ENCODE measurements around the gene BCAS3.
A peak's percentile ranks its signal among the peaks of the same experiment; 100 is the strongest.

The BCAS3 gene

DNA sequence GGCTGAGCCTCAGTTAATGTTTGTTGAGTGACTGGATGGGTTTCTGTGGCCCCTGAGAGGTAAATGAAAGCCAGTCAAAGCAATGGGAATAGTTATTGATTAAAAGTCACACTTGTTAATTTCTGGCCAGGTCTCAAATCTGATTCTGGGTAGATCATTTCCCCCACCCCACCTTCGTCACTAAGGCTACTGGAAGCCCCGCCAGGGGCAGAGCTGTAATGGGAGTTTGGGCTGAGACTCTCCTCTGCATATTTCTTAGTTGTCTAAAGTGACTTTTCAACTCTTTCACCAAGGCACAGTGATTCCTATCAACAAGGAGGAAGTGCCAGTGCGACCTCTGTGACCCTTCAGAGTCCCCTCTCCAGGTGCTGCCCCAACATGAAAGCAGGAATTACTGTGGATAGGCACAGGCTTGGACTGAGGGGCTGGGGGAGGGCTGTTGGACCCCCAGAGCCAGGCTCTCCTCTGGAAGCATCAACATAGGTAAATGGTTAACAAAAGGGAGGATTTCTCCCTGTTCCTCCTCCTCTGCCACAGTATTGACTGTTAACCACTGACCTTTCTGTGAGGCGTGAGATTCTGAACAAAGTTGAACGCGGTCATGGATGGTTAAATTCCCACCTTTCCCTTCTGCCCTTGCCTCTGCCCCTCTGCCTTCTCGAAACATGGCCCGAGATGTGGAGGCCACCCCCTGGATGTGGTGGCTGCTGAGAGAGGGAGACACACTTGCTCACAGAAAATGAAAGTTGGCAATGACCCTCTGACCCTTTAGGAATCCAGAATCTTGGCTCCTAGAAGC is 701.2 kb downstream of the BCAS3 start:
- DNase-seq: no peak

DNA sequence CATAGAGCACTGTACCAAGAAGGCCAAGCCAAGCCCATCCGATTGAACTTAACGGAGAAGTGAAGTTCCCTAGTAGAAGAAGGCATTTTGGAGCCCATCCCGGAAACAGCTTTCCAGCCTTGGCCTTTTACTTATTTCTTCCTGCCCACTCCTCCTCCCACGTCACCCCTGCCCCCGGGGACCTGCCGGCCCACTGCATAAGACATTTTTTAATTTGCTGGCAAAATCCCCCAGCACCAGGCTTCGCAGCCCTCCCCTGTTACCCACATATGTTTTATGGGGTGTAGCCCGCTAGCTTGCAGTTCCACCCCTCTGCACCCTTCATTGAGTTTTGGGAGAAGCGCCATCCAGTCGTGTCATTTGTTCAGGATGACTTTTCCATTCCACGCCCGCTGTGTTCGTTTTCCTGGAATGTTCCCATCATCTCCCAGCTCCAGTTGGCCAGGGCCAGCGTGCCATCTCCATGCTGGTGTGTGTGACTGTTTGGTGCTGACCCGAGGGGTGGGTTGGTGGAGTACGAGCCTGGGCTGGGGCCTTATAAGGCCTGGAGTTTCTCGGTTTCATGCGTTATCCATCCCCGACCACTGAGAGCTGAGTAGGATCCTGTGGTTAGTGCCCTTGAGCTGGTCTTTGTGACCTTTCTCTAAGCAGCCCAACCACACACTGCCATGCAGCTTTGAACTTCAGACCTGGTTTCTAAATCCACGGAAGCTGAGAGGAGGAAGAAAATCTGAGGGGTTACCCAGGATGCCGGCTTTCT is 702.0 kb downstream of the BCAS3 start:
- DNase-seq: no peak

DNA sequence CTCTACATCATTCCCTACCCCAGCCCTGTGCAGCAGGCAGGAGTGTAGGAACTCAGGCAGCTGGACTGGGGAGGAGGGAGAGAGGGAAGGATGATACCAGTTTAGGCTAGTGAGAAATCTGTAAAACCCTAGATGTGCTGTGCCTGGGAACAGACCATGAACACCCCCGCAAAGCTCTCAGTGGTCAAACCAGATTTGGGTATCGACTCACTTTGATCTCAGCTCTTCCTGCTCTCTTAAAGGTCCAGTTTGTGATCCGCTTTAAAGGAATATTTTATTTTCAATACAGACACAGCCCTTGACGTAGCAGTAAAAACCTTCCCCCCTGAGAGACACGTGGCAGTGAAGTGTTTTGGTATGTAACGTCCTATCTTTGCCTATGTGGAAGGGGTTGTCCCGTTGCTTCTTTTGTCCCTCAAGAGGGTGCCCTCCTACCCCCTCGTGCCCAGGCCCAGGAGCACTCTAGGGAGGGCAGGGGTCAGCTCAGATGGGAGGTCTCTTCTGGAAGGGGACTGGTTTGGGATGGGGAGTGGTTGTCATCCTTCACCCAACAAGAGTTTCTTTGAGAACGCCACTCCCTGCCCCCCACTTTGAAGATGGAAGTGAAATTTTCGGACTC is 702.7 kb downstream of the BCAS3 start:
- no peak for DNase-seq

DNA sequence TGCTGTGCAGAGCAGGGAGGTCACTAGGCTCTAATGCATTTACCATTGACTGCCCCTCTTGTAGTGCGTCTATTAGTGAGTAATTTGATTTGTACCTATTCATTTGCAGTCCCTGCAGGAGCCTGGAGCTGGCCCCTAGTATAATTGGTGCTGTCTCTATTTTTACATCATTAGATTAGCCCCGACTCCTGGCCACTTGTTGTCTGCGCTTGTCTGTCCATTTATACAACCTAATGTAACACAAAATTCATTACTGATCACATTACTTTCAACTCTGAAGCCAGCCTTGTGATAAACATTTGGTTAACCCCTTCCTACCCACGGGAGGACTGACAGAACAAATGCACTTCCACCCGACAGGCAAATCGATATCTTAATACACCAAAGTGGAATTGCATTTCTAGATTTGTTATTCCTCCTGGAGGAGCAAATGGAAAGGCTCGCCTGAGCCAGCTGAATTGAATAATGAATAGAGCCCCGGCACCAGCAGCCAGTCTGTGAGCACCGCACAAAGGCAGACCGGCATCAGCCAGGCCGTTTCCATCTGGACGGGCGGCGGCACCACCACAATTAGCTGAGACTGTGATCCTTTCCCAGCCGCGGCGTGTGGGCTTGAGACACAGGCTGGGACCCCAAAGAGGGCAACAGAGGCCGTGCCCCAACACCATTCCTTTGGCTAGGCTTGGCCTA is 703.3 kb downstream of the BCAS3 start:
- DNase-seq: no peak

DNA sequence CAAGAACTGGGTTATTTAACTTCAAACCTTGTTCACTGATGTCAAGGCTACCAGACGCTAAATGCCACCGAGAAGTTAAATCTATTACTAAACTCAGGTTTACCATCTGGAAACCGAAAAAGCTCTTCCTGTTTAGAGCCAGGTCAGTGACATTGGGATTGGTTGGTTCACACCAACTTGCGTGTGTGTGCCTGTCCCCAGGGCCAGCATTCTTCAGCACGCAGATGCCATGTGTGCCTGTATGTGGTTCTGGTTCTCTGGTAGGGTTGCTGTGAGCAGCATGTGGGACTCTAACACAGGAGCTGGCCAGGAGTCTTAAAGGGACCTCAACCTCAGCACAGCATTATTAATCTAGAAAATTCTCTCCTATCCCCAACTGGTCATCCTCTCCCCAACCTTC is 703.9 kb downstream of the BCAS3 start:
- no peak for DNase-seq

DNA sequence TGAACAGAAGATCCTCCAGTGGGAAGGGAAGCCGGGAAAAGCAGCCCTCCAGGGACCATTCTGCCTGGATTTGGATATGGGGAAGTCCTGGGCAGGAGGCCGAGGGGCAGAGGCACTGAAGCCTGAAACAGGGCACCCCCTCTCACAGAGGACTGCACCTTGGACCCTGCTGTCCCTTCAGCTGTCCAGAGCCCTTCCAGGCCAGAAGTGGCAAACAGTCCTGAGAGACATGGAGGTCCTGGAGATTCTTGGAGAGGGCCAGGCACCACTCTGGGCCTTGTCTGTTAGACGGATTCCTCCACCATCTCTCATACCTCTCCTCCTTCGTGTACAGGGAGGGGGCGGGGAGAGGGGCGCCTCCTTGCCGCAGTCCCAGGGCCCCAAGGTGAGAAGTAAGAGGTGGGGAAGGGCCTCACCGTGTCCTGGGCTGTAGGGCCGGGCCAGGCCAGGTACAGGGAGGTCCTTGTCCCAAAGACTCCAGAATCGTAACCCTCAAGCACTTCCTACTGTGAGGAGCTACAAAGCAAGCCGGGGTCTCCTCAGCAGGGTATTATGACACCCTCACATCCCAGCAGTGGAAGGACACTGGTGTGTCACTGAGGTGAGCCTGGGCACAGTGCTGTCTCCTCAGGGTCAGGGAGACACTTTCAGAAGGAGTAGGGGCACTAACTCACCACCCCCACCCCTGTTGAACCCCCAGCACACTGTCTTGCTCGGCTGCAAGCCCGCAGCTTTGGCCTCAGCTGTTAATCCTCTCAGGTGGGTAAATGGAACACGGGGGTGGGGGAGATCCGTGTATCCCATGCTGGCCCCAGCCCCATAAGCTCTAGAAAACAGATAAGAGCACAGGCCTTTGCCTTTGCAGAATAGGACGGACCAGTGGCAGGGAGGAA is 705.4 kb downstream of the BCAS3 start:
- DNase-seq: no peak

DNA sequence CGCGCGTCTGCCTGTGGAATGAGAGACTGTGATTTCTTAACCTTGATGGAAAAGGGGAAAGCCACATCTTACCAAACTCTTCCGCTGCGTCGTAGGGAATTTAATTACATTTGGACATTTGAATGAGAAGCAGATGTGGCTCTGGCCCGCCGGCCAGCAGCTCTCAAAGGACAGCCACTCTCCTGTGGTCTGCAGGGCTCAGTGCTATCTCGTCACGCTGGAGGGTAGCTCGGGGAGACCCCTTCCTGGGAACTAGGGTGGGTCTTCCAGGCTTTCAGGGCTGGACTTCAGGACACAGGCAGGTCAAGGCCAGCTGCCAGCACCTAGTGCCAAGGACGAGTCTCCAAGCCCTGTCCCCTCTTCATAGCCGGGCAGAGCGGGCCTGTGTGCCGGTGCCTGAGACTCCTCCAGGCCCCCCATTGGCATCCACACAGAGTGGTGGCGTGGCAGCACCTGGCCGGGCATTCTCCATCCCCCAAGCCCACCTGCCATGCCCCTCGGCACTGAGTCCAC is 706.1 kb downstream of the BCAS3 start:
- no peak for DNase-seq

DNA sequence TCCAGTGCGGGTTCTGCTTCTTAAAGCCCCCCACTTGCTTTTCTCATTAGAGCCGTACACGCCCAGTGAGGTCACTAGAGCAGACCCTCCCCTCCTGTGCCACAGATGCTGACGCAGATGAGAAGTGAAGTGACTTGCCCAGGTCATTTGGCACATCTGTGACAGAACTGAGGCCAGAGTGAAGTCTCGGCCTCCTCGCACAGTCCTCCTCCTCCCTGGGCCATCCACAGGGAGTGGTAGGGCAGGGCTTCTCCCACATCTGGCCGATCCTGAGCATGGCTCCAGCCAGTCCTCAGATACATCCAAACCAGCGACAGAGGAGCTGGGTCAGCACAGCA is 706.7 kb downstream of the BCAS3 start:
- no peak for DNase-seq

DNA sequence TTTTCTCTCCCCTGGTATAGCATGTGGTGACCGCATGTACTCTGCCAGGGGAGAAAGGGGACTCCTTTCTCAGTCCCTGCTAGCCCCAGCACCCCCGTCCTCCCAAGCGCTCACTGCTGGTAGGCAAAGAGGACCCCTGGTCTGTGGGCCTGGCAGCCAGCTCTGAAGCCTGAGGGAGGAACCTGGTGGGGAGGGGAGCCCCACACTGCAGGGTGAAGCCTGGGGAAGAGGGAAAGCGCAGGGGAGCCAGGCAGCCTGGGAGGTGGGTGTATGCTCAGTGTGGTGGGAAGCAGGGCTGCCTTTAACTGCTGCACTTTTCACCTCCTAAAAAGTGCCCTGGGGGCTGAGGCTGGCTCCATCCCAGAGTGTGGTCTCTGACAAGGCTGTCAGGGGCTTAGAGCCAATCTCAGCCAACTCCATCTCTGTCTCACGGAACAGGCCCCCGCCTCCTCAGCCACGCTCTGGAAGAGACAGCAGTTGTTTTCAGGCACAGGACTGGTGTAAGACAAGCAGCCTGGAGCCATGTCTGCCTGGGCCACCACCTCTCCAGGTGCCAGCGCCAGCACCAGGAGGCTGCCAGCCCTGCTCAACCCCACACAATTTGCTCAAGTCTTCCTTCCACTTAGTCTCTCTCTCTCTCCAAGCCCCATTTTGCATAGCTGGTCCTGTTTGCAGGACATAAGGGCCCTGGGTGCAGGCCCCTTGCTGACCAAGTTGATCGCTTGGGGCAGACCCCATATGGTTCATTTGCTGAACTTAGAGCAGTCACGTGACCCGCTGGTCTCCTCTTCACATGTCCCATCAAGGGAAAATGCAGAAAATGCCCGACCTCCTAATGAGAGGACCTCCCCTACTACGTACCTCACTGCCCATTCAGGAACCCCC is 707.3 kb downstream of the BCAS3 start:
- peak; percentile 50 for DNase-seq

DNA sequence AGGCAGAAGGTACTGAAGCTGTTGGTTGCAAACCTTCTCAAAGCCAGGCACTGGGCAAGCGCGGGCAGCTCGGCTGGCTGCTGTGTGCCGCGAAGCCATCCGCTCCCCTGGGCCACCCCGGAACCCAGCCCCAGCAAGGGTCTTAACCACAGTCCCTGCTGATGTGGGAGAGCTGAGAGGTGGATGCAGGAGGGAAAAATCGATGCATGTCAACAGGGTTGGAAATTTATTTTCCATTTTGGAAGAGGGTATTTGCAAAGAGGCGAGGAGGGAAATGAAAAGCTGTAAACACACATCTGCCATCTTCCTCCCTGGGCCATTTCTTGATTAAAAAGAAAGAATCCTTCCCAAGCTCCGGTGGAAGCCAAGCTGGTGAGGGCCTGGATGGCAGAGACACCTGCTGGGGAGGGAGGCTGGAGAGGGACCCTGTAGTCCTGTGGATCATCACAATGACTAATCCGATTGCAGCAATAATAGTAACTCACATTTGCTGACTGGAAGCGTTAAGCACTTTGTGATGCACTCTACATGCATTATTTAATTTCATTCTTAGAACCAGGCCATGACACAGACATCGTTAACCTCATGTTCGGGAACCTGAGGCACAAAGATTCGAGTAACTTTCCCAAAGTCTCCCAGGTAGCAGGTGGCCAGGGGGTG is 708.1 kb downstream of the BCAS3 start:
- no peak for DNase-seq

DNA sequence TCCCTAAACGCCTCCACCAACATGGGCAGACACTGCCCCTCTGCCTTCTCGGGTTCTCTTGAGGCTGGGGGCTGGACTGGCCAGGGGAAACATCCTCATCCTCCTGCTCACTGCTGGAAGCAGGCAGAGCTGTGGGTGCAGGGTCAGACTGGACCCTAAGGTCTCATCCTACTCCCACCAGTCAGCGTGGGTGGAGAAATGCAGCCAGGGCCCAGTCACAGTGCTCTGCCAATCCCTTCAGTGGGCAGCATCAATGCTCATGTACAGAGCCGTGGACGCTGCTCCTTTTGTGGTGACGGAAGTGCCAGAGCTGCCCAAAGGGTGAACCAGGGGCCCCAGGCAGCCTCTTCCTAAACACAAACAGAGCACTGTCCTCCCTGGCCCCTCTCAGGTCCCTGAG is 708.6 kb downstream of the BCAS3 start:
- no peak for DNase-seq

DNA sequence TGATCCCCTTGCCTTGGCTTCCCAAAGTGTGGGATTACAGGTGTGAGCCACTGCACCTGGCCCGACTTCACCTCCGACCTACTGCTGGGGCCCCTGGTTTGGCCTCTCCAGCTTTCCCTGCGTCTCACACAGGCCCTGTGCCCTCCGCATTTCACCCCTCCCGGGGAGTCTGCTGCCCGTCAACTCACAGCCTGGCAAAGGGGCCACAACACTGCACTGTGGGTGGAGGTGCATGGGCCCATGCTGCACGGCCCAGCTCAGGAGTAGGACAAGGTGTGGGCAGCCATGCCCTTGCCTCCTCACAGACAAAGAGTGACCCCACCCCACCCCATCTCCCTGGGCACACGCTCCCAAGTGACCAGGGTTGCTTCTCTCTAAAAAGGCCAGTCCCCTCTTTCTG is 709.4 kb downstream of the BCAS3 start:
- DNase-seq: no peak

DNA sequence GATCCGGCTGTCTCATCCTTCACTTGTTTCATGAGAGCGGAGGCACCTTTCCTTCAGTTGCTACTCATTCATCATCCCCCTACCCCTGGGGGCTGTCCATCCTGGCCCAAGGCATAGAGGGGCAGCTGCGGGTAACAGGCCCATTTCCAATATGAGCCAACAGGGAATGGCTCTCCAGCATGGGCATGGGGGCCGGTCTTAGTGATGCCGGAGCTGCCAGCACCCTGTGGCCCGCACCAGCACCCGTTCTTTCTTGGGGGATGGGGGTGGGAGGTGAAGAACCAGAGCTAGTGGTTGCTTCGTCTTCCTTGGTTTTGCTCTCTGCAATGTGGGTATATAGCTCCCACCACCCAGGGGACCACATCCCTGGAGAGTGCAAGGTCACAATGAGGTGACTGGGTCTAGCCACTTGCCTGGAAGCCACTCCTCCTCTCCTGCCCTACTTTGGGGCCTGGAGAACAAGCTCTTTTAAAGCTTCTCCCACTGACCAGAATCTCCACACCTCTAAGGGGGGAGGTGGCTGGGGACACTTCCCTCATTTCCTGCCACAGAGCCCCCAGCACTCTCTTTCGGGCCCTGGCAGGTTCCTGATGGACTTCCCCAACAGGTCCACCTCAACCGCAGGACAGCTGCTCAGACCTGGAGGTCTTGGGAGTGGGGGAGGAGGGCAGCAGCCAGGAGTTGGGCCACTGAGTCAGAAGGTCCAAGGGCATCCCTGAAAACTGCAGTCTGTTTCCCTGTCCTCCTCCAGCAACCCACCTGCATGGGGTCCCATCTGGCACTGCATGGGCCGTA is 710.1 kb downstream of the BCAS3 start:
- peak; percentile 19 for DNase-seq

DNA sequence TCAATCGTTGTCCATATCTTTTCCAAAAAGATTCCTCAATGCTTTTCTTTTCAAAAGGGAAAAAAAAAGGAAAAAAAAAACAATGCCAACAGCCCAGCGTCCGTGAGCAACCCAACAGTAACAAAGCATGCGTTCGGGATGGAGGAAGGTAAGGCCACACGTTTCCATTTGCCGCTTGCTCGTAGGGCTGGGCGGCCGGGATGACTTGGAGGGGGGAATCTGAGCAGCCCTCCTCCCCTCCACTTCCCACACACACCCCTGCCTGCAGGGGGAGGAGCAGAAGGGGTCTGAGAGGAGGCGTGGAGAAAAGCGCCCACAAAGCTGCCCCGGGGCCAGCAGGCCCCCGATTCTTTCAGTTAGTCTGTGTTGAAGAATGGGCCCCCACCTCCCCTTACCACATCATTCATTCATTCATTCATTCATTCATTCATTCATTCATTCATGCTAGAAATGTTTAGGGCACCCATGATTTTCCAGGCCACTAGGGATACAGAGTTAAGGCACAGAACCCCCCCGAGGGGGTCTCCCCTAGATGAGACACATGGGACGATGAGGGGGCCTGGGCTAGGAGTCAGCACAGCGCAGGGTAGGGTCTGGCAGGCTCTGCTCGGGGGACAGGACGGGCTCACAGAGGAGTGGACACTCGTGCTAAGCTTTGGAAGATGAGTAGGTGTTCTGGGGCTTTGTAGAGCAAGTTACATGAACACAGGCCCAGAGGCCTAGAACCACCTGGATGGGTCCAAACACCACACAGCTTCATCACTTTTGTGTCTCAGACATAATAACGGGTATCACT is 711.1 kb downstream of the BCAS3 start:
- peak; percentile 26 for DNase-seq

DNA sequence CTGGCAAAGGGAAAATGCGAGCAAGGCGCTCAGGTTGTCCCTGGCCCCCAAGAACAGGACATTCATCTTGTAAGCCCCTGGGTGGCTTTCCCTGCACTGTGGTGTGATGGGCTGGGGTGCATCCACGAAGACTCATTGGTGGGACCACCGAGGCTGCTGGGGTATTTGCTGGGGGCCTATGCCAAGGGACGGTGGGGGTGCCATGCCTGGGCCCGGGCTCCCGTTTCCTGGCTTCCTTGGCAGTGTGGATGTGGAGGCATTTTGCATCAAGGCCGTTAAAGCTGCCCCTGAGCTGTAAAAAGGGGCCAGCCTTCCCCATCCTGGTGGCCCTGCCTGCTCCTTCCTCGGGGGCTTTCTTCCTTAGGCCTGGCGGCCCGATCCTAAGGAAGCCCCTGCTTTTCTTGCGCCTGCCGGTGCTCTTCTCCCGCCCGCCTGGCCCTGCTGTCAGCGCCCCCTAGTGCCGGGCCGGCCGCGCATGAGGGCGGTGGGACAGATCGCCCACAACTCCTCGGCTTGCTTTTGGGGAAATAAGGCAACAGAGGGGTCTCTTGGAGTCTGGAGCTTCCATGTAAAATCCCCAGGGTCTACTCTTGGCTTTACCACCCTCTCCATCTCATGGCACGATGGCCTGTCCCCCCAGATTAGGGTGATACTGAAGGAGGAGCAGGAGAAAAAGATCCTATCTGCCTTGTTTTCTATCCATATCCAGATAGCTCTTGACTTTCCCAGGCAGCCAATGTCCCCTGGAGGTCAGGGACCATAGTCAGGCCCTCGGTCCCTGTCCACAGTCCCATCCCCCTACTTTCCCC is 712.2 kb downstream of the BCAS3 start:
- DNase-seq: peak; percentile 65

DNA sequence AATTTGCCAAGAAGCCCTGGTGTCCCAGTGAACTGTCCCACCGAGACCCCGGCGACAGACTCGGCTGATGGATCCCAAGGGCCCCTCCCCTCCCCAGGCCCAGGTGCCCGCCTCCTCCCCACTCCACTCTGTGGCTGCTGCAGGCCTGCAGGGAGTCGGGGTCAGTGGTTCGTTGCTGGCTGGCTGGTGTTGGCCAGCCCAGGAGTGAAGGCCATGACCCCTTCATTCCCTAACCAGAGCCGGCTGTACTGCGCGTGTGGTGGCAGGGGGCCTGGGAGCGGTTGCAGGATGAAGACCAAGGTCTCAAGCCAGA is 712.8 kb downstream of the BCAS3 start:
- DNase-seq: peak; percentile 32

DNA sequence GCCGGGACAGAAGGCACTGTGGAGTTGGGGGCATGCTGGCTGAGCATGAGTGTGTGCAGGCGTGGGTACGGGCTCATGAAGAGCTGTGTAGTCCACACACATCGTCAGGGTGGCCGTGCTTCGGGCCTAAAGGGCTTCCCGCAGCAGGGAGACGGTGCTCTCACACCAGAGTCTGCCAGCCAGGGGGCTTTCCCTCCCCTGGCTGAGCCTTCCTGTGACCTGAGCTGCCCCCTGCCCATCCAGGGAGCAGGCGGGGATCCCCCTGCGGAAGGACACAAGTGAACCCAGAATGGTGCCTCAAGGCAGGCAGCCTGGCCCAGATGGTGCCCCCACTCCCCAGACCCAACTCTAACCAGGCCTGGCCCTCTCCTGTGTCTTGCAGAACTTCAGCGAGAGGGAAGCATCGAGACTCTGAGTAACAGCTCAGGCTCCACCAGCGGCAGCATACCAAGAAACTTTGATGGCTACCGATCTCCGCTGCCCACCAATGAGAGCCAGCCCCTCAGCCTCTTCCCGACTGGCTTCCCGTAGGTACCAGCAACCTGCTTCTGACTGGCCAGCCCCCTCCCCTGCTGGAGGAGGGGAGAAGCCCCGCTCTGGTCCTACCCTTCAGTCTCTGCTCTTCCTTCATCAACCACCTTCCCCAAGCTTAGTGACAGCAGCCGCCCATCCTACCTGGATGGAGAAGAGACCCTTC is 714.1 kb downstream of the BCAS3 start:
- DNase-seq: peak; percentile 15
